HepG2 (cell line): ENCODE measurements around the gene LARP1. TPM values are rescaled to one million over a fixed set of nuclear protein-coding genes. Genes with fewer than 3 reads are reported as not detected.

Source experiments
- DR1 ChIP-seq: sonication (generic); formaldehyde crosslinking; IDR thresholded peaks from 2 replicates; pipeline ENCODE4 v1.8.0; 2021; ENCODE audit warnings: mild to moderate bottlenecking, missing genetic modification reagents, inconsistent platforms
- IRF2 ChIP-seq: IDR thresholded peaks from 2 replicates; pipeline ENCODE4 v1.6.1; 2018; ENCODE audit warnings: missing genetic modification reagents, missing compliant biosample characterization
- IRX3 ChIP-seq: sonication (generic); formaldehyde crosslinking; IDR thresholded peaks from 2 replicates; pipeline ENCODE4 v1.8.1; 2023; ENCODE audit warnings: mild to moderate bottlenecking, low read depth, missing genetic modification reagents, borderline replicate concordance
- LBX2 ChIP-seq: sonication (generic); formaldehyde crosslinking; IDR thresholded peaks from 2 replicates; pipeline ENCODE4 v1.5.0; 2020; ENCODE audit warnings: missing genetic modification reagents, mild to moderate bottlenecking, borderline replicate concordance
- NAIF1 ChIP-seq: sonication (generic); formaldehyde crosslinking; IDR thresholded peaks from 2 replicates; pipeline ENCODE4 v1.5.0; 2020; ENCODE audit warnings: mild to moderate bottlenecking, missing genetic modification reagents, borderline replicate concordance
- ZBTB39 ChIP-seq: sonication (generic); formaldehyde crosslinking; IDR thresholded peaks from 2 replicates; pipeline ENCODE4 v1.5.0; 2020; ENCODE audit warnings: missing genetic modification reagents
- ZBTB7A ChIP-seq: sonication (generic); formaldehyde crosslinking; IDR thresholded peaks from 2 replicates; pipeline ENCODE4 v1.8.0; 2022; ENCODE audit warnings: mild to moderate bottlenecking, missing genetic modification reagents
- ZC3H13 ChIP-seq: sonication (generic); formaldehyde crosslinking; IDR thresholded peaks from 2 replicates; pipeline ENCODE4 v1.8.1; 2023; ENCODE audit warnings: mild to moderate bottlenecking, missing genetic modification reagents, moderate library complexity
- ZFP36L1 ChIP-seq: sonication (generic); formaldehyde crosslinking; IDR thresholded peaks from 2 replicates; pipeline ENCODE4 v1.8.0; 2022; ENCODE audit warnings: mild to moderate bottlenecking, missing genetic modification reagents, moderate library complexity
- ZNF292 ChIP-seq: sonication (generic); formaldehyde crosslinking; IDR thresholded peaks from 2 replicates; pipeline ENCODE4 v1.8.1; 2022; ENCODE audit warnings: mild to moderate bottlenecking, low read depth, missing genetic modification reagents, borderline replicate concordance
- ZNF296 ChIP-seq: sonication (generic); formaldehyde crosslinking; conservative IDR thresholded peaks from 2 replicates; pipeline ENCODE4 v1.5.0; 2020; ENCODE audit warnings: mild to moderate bottlenecking, missing genetic modification reagents
- ZNF3 ChIP-seq: IDR thresholded peaks from 2 replicates; pipeline ENCODE4 v1.7.0; 2017; ENCODE audit warnings: inconsistent platforms
- ZNF646 ChIP-seq: sonication (generic); formaldehyde crosslinking; IDR thresholded peaks from 2 replicates; pipeline ENCODE4 v1.9.0; 2021; ENCODE audit warnings: mild to moderate bottlenecking, missing genetic modification reagents
- ZNF781 ChIP-seq: sonication (generic); formaldehyde crosslinking; IDR thresholded peaks from 2 replicates; pipeline ENCODE4 v1.5.1; 2020; ENCODE audit warnings: borderline replicate concordance, mild to moderate bottlenecking, missing genetic modification reagents; ENCODE audit errors: not compliant biosample characterization
- ZNF792 ChIP-seq: IDR thresholded peaks from 2 replicates; pipeline ENCODE4 v1.6.1; 2016
- polyA plus RNA-seq, 8 experiments: library from polyadenylated mRNA; depleted of rRNA in 3 of 8; stranded (reverse) in 7 of 8; unstranded in 1 of 8; fragments of >200 nt; fragmentation: Illumina TruSeq in 4 of 8; extraction: Trizol in 4 of 8; gene quantifications; 2 replicates each; pipeline versions ENCODE4 v1.2.1 to v1.2.3, GENCODE V29; 2011 to 2016; ENCODE audit warnings: low read depth in 4 of 8, missing spikeins in 1 of 8, mixed read lengths in 1 of 8; ENCODE audit not compliant: insufficient read depth in 1 of 8
- total RNA-seq, 5 experiments: library from RNA; depleted of rRNA; stranded (reverse); fragments of >200 nt; fragmentation: Illumina TruSeq; extraction: Trizol; gene quantifications; 2 replicates each; pipeline ENCODE4 v1.2.3, GENCODE V29; 2016; ENCODE audit warnings: low read depth in 1 of 5
- TF ChIP-seq, protein P1 (sequence below): sonication (generic); formaldehyde crosslinking; IDR thresholded peaks from 2 replicates; pipeline ENCODE4 v1.4.0; 2020; ENCODE audit warnings: missing genetic modification reagents, borderline replicate concordance

The LARP1 gene
- total and polyA plus RNA-seq, 2 of the 13 experiments (the other 11 are each of a cell fraction or from before 2014, with no cell fraction given): 45.2 to 61.4 TPM

GRCh38 chr5:154754460-154755360 is 467 bp upstream of the LARP1 start (continued):
- TF ChIP-seq, protein P1, sequence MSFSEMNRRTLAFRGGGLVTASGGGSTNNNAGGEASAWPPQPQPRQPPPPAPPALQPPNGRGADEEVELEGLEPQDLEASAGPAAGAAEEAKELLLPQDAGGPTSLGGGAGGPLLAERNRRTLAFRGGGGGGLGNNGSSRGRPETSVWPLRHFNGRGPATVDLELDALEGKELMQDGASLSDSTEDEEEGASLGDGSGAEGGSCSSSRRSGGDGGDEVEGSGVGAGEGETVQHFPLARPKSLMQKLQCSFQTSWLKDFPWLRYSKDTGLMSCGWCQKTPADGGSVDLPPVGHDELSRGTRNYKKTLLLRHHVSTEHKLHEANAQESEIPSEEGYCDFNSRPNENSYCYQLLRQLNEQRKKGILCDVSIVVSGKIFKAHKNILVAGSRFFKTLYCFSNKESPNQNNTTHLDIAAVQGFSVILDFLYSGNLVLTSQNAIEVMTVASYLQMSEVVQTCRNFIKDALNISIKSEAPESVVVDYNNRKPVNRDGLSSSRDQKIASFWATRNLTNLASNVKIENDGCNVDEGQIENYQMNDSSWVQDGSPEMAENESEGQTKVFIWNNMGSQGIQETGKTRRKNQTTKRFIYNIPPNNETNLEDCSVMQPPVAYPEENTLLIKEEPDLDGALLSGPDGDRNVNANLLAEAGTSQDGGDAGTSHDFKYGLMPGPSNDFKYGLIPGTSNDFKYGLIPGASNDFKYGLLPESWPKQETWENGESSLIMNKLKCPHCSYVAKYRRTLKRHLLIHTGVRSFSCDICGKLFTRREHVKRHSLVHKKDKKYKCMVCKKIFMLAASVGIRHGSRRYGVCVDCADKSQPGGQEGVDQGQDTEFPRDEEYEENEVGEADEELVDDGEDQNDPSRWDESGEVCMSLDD (CRISPR knock-in tag): no peak
- TF ChIP-seq LBX2 (CRISPR knock-in tag) (0 out of 2 replicates have a peak, but pooled peaks have one; percentile 53), ZNF646 (CRISPR knock-in tag) (no peak), ZNF781 (CRISPR knock-in tag) (peak; percentile 47), NAIF1 (CRISPR knock-in tag) (0 out of 2 replicates have a peak, but pooled peaks have one; percentile 66), ZNF3 (no peak), ZBTB7A (CRISPR knock-in tag) (peak; percentile 92), ZNF792 (CRISPR knock-in tag) (no peak), DR1 (CRISPR knock-in tag) (no peak), ZC3H13 (CRISPR knock-in tag) (peak; percentile 30; the same call in 1 of the 2 replicates), ZNF296 (CRISPR knock-in tag) (no peak), ZBTB39 (CRISPR knock-in tag) (0 out of 2 replicates have a peak, but pooled peaks have one; percentile 49), ZFP36L1 (peak; percentile 76; the same call in 1 of the 2 replicates), ZNF292 (CRISPR knock-in tag) (peak; percentile 55; the same call in 1 of the 2 replicates), IRX3 (CRISPR knock-in tag) (no peak), IRF2 (CRISPR knock-in tag) (peak; percentile 74; the same call in 1 of the 2 replicates)
